C4-2B (cell line): Measurements from ENCODE around the gene RTN1.
A peak's percentile ranks its signal among the peaks of the same experiment; 100 is the strongest.

Experiments
- H3K27ac ChIP-seq: fragments of 450-650 bp; 2 replicates; pipeline ENCODE4 v1.5.1; 2017
- CTCF ChIP-seq: fragments of 450-650 bp; conservative IDR thresholded peaks from 2 replicates; pipeline ENCODE4 v1.5.1; 2017; ENCODE audit warnings: mild to moderate bottlenecking
- ZFX ChIP-seq: fragments of 450-650 bp; IDR thresholded peaks from 2 replicates; pipeline ENCODE4 v1.6.1; 2017

The RTN1 gene

GRCh38 chr14:59905188-59905587, 34.6 kb upstream of the RTN1 start:
- TF ChIP-seq ZFX (no peak), CTCF (no peak)

GRCh38 chr14:59904184-59904583, 33.6 kb upstream of the RTN1 start:
- no peak overlapping the region for H3K27ac ChIP-seq

More at GRCh38 chr14:59905188-59905587, 34.6 kb upstream of the RTN1 start:
- no peak overlapping the region for H3K27ac ChIP-seq

GRCh38 chr14:59900556-59900955, 30.0 kb upstream of the RTN1 start:
- TF ChIP-seq CTCF = no peak
- no peak for TF ChIP-seq ZFX
- no peak overlapping the region for H3K27ac ChIP-seq

More at GRCh38 chr14:59904184-59904583, 33.6 kb upstream of the RTN1 start:
- TF ChIP-seq ZFX (no peak), CTCF (no peak)

- TF ChIP-seq ZFX (no peak), CTCF (peak; percentile 91)
- H3K27ac ChIP-seq = no peak overlapping the region
Observed at GRCh38 chr14:59897757-59898383, 27.3 kb upstream of the RTN1 start.

GRCh38 chr14:59895721-59896120, 25.1 kb upstream of the RTN1 start:
- no peak overlapping the region for H3K27ac ChIP-seq
- TF ChIP-seq CTCF = no peak
- TF ChIP-seq ZFX = no peak

GRCh38 chr14:59890676-59891075, 20.1 kb upstream of the RTN1 start:
- TF ChIP-seq CTCF (no peak), ZFX (no peak)
- H3K27ac ChIP-seq = no peak overlapping the region

- no peak for TF ChIP-seq ZFX
- peak; percentile 60 for TF ChIP-seq CTCF
- H3K27ac ChIP-seq = no peak overlapping the region
Observed at GRCh38 chr14:59882957-59883356, 12.4 kb upstream of the RTN1 start.
